H9 (cell line): ENCODE data around the gene PAK1. TPM values are rescaled to one million over a fixed set of nuclear protein-coding genes. Genes with fewer than 3 reads are reported as not detected.

ENCODE experiments used
- DNase-seq: peaks from one replicate; pipeline ENCODE4 v3.0.0-alpha.2; 2017
- H2AFZ ChIP-seq: one replicate; pipeline ENCODE4 v1.6.1; 2013; ENCODE audit warnings: mild to moderate bottlenecking, low read length, control low read depth, moderate library complexity
- H2AK5ac ChIP-seq: 2 replicates; pipeline ENCODE4 v1.6.1; 2013; ENCODE audit warnings: low read length, control low read depth, mixed read lengths; ENCODE audit not compliant: insufficient read length
- H2BK120ac ChIP-seq: one replicate; pipeline ENCODE4 v1.6.1; 2013; ENCODE audit warnings: low read depth, mild to moderate bottlenecking, low read length, control low read depth, inconsistent platforms; ENCODE audit not compliant: poor library complexity, severe bottlenecking
- H2BK12ac ChIP-seq: 2 replicates; pipeline ENCODE4 v1.6.1; 2013; ENCODE audit warnings: low read length, control low read depth, mixed read lengths, low read depth; ENCODE audit not compliant: insufficient read length
- H2BK15ac ChIP-seq: 2 replicates; pipeline ENCODE4 v1.6.1; 2013; ENCODE audit warnings: low read depth, low read length, control low read depth
- H2BK20ac ChIP-seq: one replicate; pipeline ENCODE4 v1.6.1; 2013; ENCODE audit warnings: low read depth, mild to moderate bottlenecking, low read length, control low read depth, inconsistent platforms; ENCODE audit not compliant: poor library complexity, severe bottlenecking
- H2BK5ac ChIP-seq: 2 replicates; pipeline ENCODE4 v1.6.1; 2013; ENCODE audit warnings: low read length, control low read depth, mixed read lengths; ENCODE audit not compliant: insufficient read length
- H3K14ac ChIP-seq: 2 replicates; pipeline ENCODE4 v1.6.1; 2013; ENCODE audit warnings: low read length, control low read depth; ENCODE audit not compliant: insufficient read depth
- H3K18ac ChIP-seq: 2 replicates; pipeline ENCODE4 v1.6.1; 2013; ENCODE audit warnings: low read depth, mild to moderate bottlenecking, mixed read lengths, low read length, control low read depth; ENCODE audit not compliant: insufficient read length
- H3K23ac ChIP-seq: 2 replicates; pipeline ENCODE4 v1.6.1; 2013; ENCODE audit warnings: low read length, control low read depth, mixed read lengths, low read depth; ENCODE audit not compliant: insufficient read length
- H3K23me2 ChIP-seq: 2 replicates; pipeline ENCODE4 v1.6.1; 2013; ENCODE audit warnings: low read depth, mild to moderate bottlenecking, mixed read lengths, low read length, control low read depth; ENCODE audit not compliant: insufficient read length, poor library complexity, severe bottlenecking
- H3K27ac ChIP-seq: 2 replicates; pipeline ENCODE4 v1.5.1; 2013; ENCODE audit warnings: low read length, control low read depth, mixed read lengths, low read depth; ENCODE audit not compliant: insufficient read length
- H3K27me3 ChIP-seq: 2 replicates; pipeline ENCODE4 v1.6.1; 2013; ENCODE audit warnings: low read length, control low read depth, inconsistent platforms; ENCODE audit not compliant: insufficient read depth
- H3K4ac ChIP-seq: 2 replicates; pipeline ENCODE4 v1.6.1; 2013; ENCODE audit warnings: low read depth, mild to moderate bottlenecking, control low read depth, inconsistent platforms, low read length, moderate library complexity
- H3K4me1 ChIP-seq: 2 replicates; pipeline ENCODE4 v1.6.1; 2013; ENCODE audit warnings: low read length, control low read depth, inconsistent platforms; ENCODE audit not compliant: insufficient read depth
- H3K4me2 ChIP-seq: 2 replicates; pipeline ENCODE4 v1.6.1; 2013; ENCODE audit warnings: low read length, control low read depth, mixed read lengths; ENCODE audit not compliant: insufficient read length, insufficient read depth
- H3K56ac ChIP-seq: 2 replicates; pipeline ENCODE4 v1.6.1; 2013; ENCODE audit warnings: low read depth, mild to moderate bottlenecking, mixed read lengths, low read length, control low read depth; ENCODE audit not compliant: insufficient read length
- H3K79me1 ChIP-seq: 2 replicates; pipeline ENCODE4 v1.6.1; 2013; ENCODE audit warnings: low read depth, mild to moderate bottlenecking, moderate library complexity, low read length, control low read depth, inconsistent platforms; ENCODE audit not compliant: insufficient read depth, poor library complexity, severe bottlenecking
- H3K79me2 ChIP-seq: 2 replicates; pipeline ENCODE4 v1.6.1; 2013; ENCODE audit warnings: low read length, control low read depth, inconsistent platforms; ENCODE audit not compliant: insufficient read depth
- H3K9ac ChIP-seq: 2 replicates; pipeline ENCODE4 v1.6.1; 2013; ENCODE audit warnings: low read length, control low read depth, mixed read lengths; ENCODE audit not compliant: insufficient read length; ENCODE audit errors: extremely low read depth
- H3K9me3 ChIP-seq: one replicate; pipeline ENCODE4 v1.6.1; 2013; ENCODE audit warnings: low read depth, low read length, inconsistent platforms; ENCODE audit not compliant: control insufficient read depth
- H3T11ph ChIP-seq: one replicate; pipeline ENCODE4 v1.6.1; 2013; ENCODE audit warnings: mild to moderate bottlenecking, low read length, control low read depth, inconsistent platforms
- H4K20me1 ChIP-seq: one replicate; pipeline ENCODE4 v1.6.1; 2013; ENCODE audit not compliant: control insufficient read depth, insufficient read length, insufficient read depth
- H4K5ac ChIP-seq: 2 replicates; pipeline ENCODE4 v1.6.1; 2013; ENCODE audit warnings: low read depth, mild to moderate bottlenecking, mixed read lengths, low read length, control low read depth; ENCODE audit not compliant: insufficient read length
- H4K8ac ChIP-seq: replicated peaks from 2 replicates; pipeline ENCODE4 v1.6.1; 2013; ENCODE audit warnings: low read length, control low read depth, mixed read lengths, low read depth; ENCODE audit not compliant: insufficient read length
- H4K91ac ChIP-seq: 2 replicates; pipeline ENCODE4 v1.6.1; 2013; ENCODE audit warnings: low read depth, mild to moderate bottlenecking, moderate library complexity, mixed read lengths, low read length, control low read depth; ENCODE audit not compliant: insufficient read length
- H3K27ac Mint-ChIP-seq, 3 experiments: 2 replicates in 2 of 3; 3 replicates in 1 of 3; pipeline ENCODE4 v1.8.0; 2020 to 2021; ENCODE audit warnings: mixed read lengths in 3 of 3, mild to moderate bottlenecking in 1 of 3, moderate library complexity in 1 of 3
- H3K27me3 Mint-ChIP-seq: 2 replicates; pipeline ENCODE4 v1.8.0; 2021; ENCODE audit warnings: low read depth, mild to moderate bottlenecking, moderate library complexity, mixed read lengths
- H3K36me3 Mint-ChIP-seq, 3 experiments: 2 replicates in 2 of 3; 3 replicates in 1 of 3; pipeline ENCODE4 v1.8.0; 2020 to 2021; ENCODE audit warnings: low read depth in 3 of 3, mixed read lengths in 3 of 3; ENCODE audit not compliant: insufficient read depth in 1 of 3
- H3K4me1 Mint-ChIP-seq, 2 experiments: 2 replicates each; pipeline ENCODE4 v1.8.0; 2020; ENCODE audit warnings: mixed read lengths in 2 of 2
- H3K4me3 Mint-ChIP-seq, 2 experiments: 2 replicates in 1 of 2; 3 replicates in 1 of 2; pipeline ENCODE4 v1.8.0; 2020 to 2021; ENCODE audit warnings: mild to moderate bottlenecking in 2 of 2, mixed read lengths in 2 of 2, moderate library complexity in 1 of 2
- H3K9me3 Mint-ChIP-seq, 2 experiments: 2 replicates in 1 of 2; 3 replicates in 1 of 2; pipeline ENCODE4 v1.8.0; 2020; ENCODE audit warnings: mild to moderate bottlenecking in 2 of 2, mixed read lengths in 2 of 2, moderate library complexity in 1 of 2
- WGBS: extraction: QIAGEN DNeasy Blood & Tissue Kit; methylation state at CpG from one replicate; pipeline ENCODE4 v1.1.7; 2013; ENCODE audit warnings: missing lambda C conversion rate, low lambda C conversion rate, mixed read lengths; ENCODE audit not compliant: insufficient read length; ENCODE audit errors: extremely low coverage; 5-methylcytosine and 5-hydroxymethylcytosine counted together
- total RNA-seq: library from RNA; stranded (reverse); gene quantifications from 2 replicates; pipeline ENCODE4 v1.2.1, GENCODE V29; 2021
- TF ChIP-seq, protein P1 (sequence below): fragments of 200-600 bp; sonication (generic); conservative IDR thresholded peaks from 3 replicates; pipeline ENCODE4 v1.8.0; 2021; ENCODE audit warnings: antibody characterized with exemption, mild to moderate bottlenecking

The PAK1 gene
- total RNA-seq, 1 experiment from 2014 or later, result 122 TPM

DNA sequence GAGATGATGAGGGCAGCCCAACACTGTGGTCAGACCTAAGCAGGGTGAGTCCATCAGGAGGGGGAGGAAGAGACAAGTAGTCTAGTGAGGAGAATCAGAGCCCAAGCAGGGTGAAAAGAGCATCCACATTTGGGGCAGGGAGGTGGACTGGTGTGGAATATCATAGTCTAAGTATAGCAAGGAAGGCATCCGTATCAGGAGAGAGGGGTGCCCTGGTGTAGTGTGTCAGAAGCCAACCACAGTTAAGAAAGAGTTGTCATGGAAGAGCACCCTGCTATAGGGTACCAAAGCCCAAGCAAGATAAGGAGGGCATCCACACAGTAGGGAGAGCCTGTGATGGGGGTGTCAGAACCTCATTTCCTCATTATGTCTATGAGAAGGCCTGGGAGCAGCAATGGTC lies 45.3 kb downstream of the PAK1 start:
- Histone ChIP-seq H3K56ac (no peak overlapping the region), H3T11ph (no peak overlapping the region), H4K20me1 (no peaks in the 10 kb centered on the region), H3K4me2 (no peak overlapping the region), H3K27ac (no peak overlapping the region), H2BK5ac (no peak overlapping the region), H2BK15ac (no peak overlapping the region), H3K23ac (no peak overlapping the region), H2BK12ac (no peak overlapping the region), H3K4me1 (peaks cover 2% of the 10 kb centered on the region; the same call in 1 of the 2 replicates), H4K91ac (no peak overlapping the region), H3K79me1 (no peaks in the 10 kb centered on the region), H3K9ac (no peak overlapping the region), H3K18ac (no peak overlapping the region), H3K27me3 (no peaks in the 10 kb centered on the region), H4K8ac (no peak overlapping the region), H3K4ac (no peak overlapping the region), H3K23me2 (no peaks in the 10 kb centered on the region), H2BK120ac (no peak overlapping the region), H3K14ac (no peak overlapping the region), H4K5ac (no peak overlapping the region), H2AK5ac (no peak overlapping the region), H3K79me2 (peaks cover 24% of the 10 kb centered on the region; the same call in 1 of the 2 replicates), H3K9me3 (no peaks in the 10 kb centered on the region), H2BK20ac (no peak overlapping the region), H2AFZ (no peak overlapping the region)
- no peak overlapping the region for H3K4me3 Mint-ChIP-seq
- TF ChIP-seq, protein P1, sequence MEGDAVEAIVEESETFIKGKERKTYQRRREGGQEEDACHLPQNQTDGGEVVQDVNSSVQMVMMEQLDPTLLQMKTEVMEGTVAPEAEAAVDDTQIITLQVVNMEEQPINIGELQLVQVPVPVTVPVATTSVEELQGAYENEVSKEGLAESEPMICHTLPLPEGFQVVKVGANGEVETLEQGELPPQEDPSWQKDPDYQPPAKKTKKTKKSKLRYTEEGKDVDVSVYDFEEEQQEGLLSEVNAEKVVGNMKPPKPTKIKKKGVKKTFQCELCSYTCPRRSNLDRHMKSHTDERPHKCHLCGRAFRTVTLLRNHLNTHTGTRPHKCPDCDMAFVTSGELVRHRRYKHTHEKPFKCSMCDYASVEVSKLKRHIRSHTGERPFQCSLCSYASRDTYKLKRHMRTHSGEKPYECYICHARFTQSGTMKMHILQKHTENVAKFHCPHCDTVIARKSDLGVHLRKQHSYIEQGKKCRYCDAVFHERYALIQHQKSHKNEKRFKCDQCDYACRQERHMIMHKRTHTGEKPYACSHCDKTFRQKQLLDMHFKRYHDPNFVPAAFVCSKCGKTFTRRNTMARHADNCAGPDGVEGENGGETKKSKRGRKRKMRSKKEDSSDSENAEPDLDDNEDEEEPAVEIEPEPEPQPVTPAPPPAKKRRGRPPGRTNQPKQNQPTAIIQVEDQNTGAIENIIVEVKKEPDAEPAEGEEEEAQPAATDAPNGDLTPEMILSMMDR, result no peak
- no peaks in the 10 kb centered on the region for H3K9me3 Mint-ChIP-seq
- WGBS, result no CpG with 5 or more reads among the region's 1 CpG
- H3K4me1 Mint-ChIP-seq, result peaks cover 29 to 49% of the 10 kb centered on the region in 2 experiments
- no peaks in the 10 kb centered on the region for H3K36me3 Mint-ChIP-seq
- no peaks in the 10 kb centered on the region for H3K27me3 Mint-ChIP-seq
- peak overlapping the region in 1 of 3 experiments; percentile 32; a peak in 1 of 7 replicates for H3K27ac Mint-ChIP-seq
- no peak for DNase-seq
